Natural killer cell (primary cell): ENCODE results near the gene PLEKHG3. TPM values are rescaled to one million over a fixed set of nuclear protein-coding genes. Genes with fewer than 3 reads are reported as not detected.
A peak's percentile ranks its signal among the peaks of the same experiment; 100 is the strongest.

Source experiments
- ATAC-seq, 3 donors: fragments of 150-1000 bp in 2 of 3; fragments of 200-7000 bp in 1 of 3; cut with Tn5 transposase; 1 replicate in 1 of 3; 2 replicates in 2 of 3; pipeline ENCODE4 v1.10.0; 2021; ENCODE audit warnings: mild to moderate bottlenecking in 2 of 3, moderate library complexity in 2 of 3
- DNase-seq, 2 donors: peaks; one replicate each; pipeline versions ENCODE4 v3.0.0 to v3.0.0-alpha.2; 2013 to 2021; ENCODE audit warnings: mixed read lengths in 1 of 2
- H3K27ac ChIP-seq: one replicate; pipeline ENCODE4 v1.5.1; 2013; ENCODE audit warnings: mild to moderate bottlenecking, low read length
- H3K27me3 ChIP-seq: one replicate; pipeline ENCODE4 v1.6.1; 2013; ENCODE audit warnings: low read length; ENCODE audit not compliant: control insufficient read depth, insufficient read depth
- H3K36me3 ChIP-seq: one replicate; pipeline ENCODE4 v1.6.1; 2013; ENCODE audit warnings: low read length; ENCODE audit not compliant: control insufficient read depth, insufficient read depth
- H3K4me1 ChIP-seq: one replicate; pipeline ENCODE4 v1.6.1; 2013; ENCODE audit warnings: low read length; ENCODE audit not compliant: control insufficient read depth, insufficient read depth
- H3K4me3 ChIP-seq: one replicate; pipeline ENCODE4 v1.5.1; 2013; ENCODE audit warnings: low read length
- H3K9me3 ChIP-seq: one replicate; pipeline ENCODE4 v1.6.1; 2013; ENCODE audit warnings: low read length; ENCODE audit not compliant: control insufficient read depth, insufficient read depth
- H3K27ac Mint-ChIP-seq, 2 donors: one replicate each; pipeline ENCODE4 v1.8.0; 2022; ENCODE audit warnings: mild to moderate bottlenecking in 2 of 2, mixed read lengths in 2 of 2, moderate library complexity in 1 of 2
- H3K27me3 Mint-ChIP-seq, 2 donors: one replicate each; pipeline ENCODE4 v1.8.0; 2022; ENCODE audit warnings: low read depth in 2 of 2, mixed read lengths in 2 of 2
- H3K36me3 Mint-ChIP-seq: one replicate; pipeline ENCODE4 v1.8.0; 2022; ENCODE audit warnings: mixed read lengths
- H3K4me1 Mint-ChIP-seq, 2 donors: one replicate each; pipeline ENCODE4 v1.8.0; 2022; ENCODE audit warnings: mixed read lengths in 2 of 2
- H3K4me3 Mint-ChIP-seq: one replicate; pipeline ENCODE4 v1.8.0; 2022; ENCODE audit warnings: mild to moderate bottlenecking, moderate library complexity, mixed read lengths
- H3K9me3 Mint-ChIP-seq, 2 donors: one replicate each; pipeline ENCODE4 v1.8.0; 2022; ENCODE audit warnings: mixed read lengths in 2 of 2
- CTCF ChIP-seq: fragments of 200-600 bp; IDR thresholded peaks from one replicate; pipeline ENCODE4 v1.8.0; 2022; ENCODE audit warnings: antibody characterized with exemption
- WGBS: methylation state at CpG from one replicate; pipeline ENCODE4 v1.1.7; 2013; ENCODE audit warnings: missing lambda C conversion rate; ENCODE audit not compliant: insufficient coverage; 5-methylcytosine and 5-hydroxymethylcytosine counted together
- intact Hi-C: fragments of 100-400 bp; cut with micrococcal nuclease; formaldehyde crosslinking; loops from one replicate; pipeline ENCODE4 v1.14.2; 2022
- total RNA-seq, 4 donors: library from RNA; stranded (reverse); fragments of 120-200 nt in 1 of 4; gene quantifications; one replicate each; pipeline versions ENCODE4 v1.2.3 to v1.2.4, GENCODE V29; 2013 to 2022

Gene PLEKHG3
- total RNA-seq, 3 donors from 2014 or later (not counting 1 experiment from before 2014, with no cell fraction given) = 184 to 285 (median 225) TPM

GRCh38 chr14:64722842-64723447, 18.7 kb downstream of the PLEKHG3 start:
- no peaks in the 10 kb centered on the region for H3K9me3 Mint-ChIP-seq
- DNase-seq = peak; percentile 51 to 64
- Histone ChIP-seq H3K27me3 (no peaks in the 10 kb centered on the region), H3K36me3 (peaks cover 6% of the 10 kb centered on the region), H3K9me3 (no peaks in the 10 kb centered on the region), H3K4me1 (peaks cover 99% of the 10 kb centered on the region), H3K4me3 (peak overlapping the region; percentile 34), H3K27ac (peak overlapping the region; percentile 81)
- intact Hi-C loops = loop anchor here (1.0 to 5.0 kb wide), 3 partner anchors 18 to 51 kb away; no protein-coding TSS in a partner anchor
- no peak for TF ChIP-seq CTCF
- H3K4me1 Mint-ChIP-seq = peaks cover 93 to 96% of the 10 kb centered on the region in 2 donors
- ATAC-seq = peak; percentile 55 to 83 (median 79)
- peak overlapping the region; percentile 92 for H3K4me3 Mint-ChIP-seq
- H3K27ac Mint-ChIP-seq = peak overlapping the region; percentile 76 to 86
- H3K27me3 Mint-ChIP-seq = no peaks in the 10 kb centered on the region
- H3K36me3 Mint-ChIP-seq = no peaks in the 10 kb centered on the region
- WGBS = 22% methylated on average over 5 of the region's 5 CpGs

GRCh38 chr14:64723691-64724577, 19.7 kb downstream of the PLEKHG3 start:
- Mint-ChIP-seq H3K9me3 (no peaks in the 10 kb centered on the region), H3K4me1 (peaks cover 93 to 95% of the 10 kb centered on the region in 2 donors), H3K36me3 (no peaks in the 10 kb centered on the region), H3K27ac (peak overlapping the region; percentile 76 to 86), H3K4me3 (peak overlapping the region; percentile 92), H3K27me3 (no peaks in the 10 kb centered on the region)
- WGBS = 40% methylated on average over 14 of the region's 15 CpGs
- Histone ChIP-seq H3K36me3 (peaks cover 16% of the 10 kb centered on the region), H3K4me3 (peak overlapping the region; percentile 34), H3K27ac (peak overlapping the region; percentile 81), H3K4me1 (peaks cover 99% of the 10 kb centered on the region), H3K9me3 (no peaks in the 10 kb centered on the region), H3K27me3 (no peaks in the 10 kb centered on the region)
- intact Hi-C loops = loop anchor here (1.0 to 5.0 kb wide), 4 partner anchors 10 to 52 kb away; no protein-coding TSS in a partner anchor
- TF ChIP-seq CTCF = no peak
- DNase-seq = peak; percentile 48 to 73
- peak; percentile 67 to 76 (median 73) for ATAC-seq

GRCh38 chr14:64724578-64724930, 20.3 kb downstream of the PLEKHG3 start:
- H3K27ac Mint-ChIP-seq = peak overlapping the region; percentile 76 to 86
- no peak for DNase-seq
- peak overlapping the region; percentile 92 for H3K4me3 Mint-ChIP-seq
- H3K27me3 Mint-ChIP-seq = no peaks in the 10 kb centered on the region
- 74% methylated on average over 1 of the region's 1 CpG for WGBS
- peaks cover 95 to 97% of the 10 kb centered on the region in 2 donors for H3K4me1 Mint-ChIP-seq
- H3K9me3 ChIP-seq = no peaks in the 10 kb centered on the region
- H3K36me3 ChIP-seq = peaks cover 22% of the 10 kb centered on the region
- TF ChIP-seq CTCF = no peak
- intact Hi-C loops = loop anchor here (1.0 to 5.0 kb wide), 3 partner anchors 10 to 52 kb away; no protein-coding TSS in a partner anchor
- H3K4me1 ChIP-seq = peaks cover 100% of the 10 kb centered on the region
- no peaks in the 10 kb centered on the region for H3K36me3 Mint-ChIP-seq
- no peaks in the 10 kb centered on the region for H3K27me3 ChIP-seq
- no peaks in the 10 kb centered on the region for H3K9me3 Mint-ChIP-seq
- peak overlapping the region; percentile 34 for H3K4me3 ChIP-seq
- H3K27ac ChIP-seq = peak overlapping the region; percentile 81
- no peak for ATAC-seq
